Activated naive CD4-positive, alpha-beta T cell treated with anti-CD3 and anti-CD28 coated beads, Interleukin-2, amount 10 ng/mL, durations not matched to agents 7 days and 5 days (primary cell): ENCODE results near the gene NCKAP1.

Experiments
- CTCF ChIA-PET: fragments of 350-600 bp; sonication (Branson Sonifier 250); formaldehyde crosslinking; loops from one replicate; lab custom pipeline; 2021; ENCODE audit warnings: antibody characterized with exemption; lab: Charles Lee
- DNase-seq: peaks from one replicate; pipeline ENCODE4 v3.0.0-alpha.2; 2020
- H3K27ac Mint-ChIP-seq: one replicate; pipeline ENCODE4 v1.8.0; 2021; ENCODE audit warnings: mild to moderate bottlenecking, moderate library complexity, mixed read lengths
- H3K27me3 Mint-ChIP-seq: one replicate; pipeline ENCODE4 v1.8.0; 2021; ENCODE audit warnings: mild to moderate bottlenecking, mixed read lengths
- H3K36me3 Mint-ChIP-seq: one replicate; pipeline ENCODE4 v1.8.0; 2021; ENCODE audit warnings: mixed read lengths
- H3K4me1 Mint-ChIP-seq: one replicate; pipeline ENCODE4 v1.8.0; 2021; ENCODE audit warnings: mixed read lengths
- H3K4me3 Mint-ChIP-seq: one replicate; pipeline ENCODE4 v1.8.0; 2021; ENCODE audit warnings: mild to moderate bottlenecking, moderate library complexity, mixed read lengths
- H3K9me3 Mint-ChIP-seq: one replicate; pipeline ENCODE4 v1.8.0; 2021; ENCODE audit warnings: mixed read lengths

NCKAP1 gene

DNA sequence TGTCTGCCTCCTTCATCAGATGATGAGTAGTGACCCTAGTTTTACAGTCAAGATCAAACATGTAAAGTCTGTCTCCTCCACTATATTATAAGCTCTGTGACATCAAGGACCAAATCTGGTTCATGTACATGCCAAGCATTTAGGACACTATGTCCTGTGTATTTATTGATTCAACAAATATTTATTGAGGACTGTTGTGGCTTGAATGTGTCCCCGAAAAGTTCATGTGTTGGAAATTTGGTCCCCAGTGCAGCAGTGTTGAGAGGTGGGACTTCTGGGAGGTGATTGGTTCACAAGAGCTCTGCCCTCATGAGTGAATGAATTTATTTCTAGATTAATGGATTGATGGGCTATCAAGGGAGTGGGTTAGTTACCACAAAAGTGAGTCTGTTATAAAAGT lies 125.2 kb downstream of the NCKAP1 start:
- H3K9me3 Mint-ChIP-seq = no peaks in the 10 kb centered on the region
- H3K36me3 Mint-ChIP-seq = no peaks in the 10 kb centered on the region
- H3K4me3 Mint-ChIP-seq = no peak overlapping the region
- no peaks in the 10 kb centered on the region for H3K4me1 Mint-ChIP-seq
- DNase-seq = no peak
- no peak overlapping the region for H3K27ac Mint-ChIP-seq
- CTCF ChIA-PET = no interaction called here
- H3K27me3 Mint-ChIP-seq = no peaks in the 10 kb centered on the region

DNA sequence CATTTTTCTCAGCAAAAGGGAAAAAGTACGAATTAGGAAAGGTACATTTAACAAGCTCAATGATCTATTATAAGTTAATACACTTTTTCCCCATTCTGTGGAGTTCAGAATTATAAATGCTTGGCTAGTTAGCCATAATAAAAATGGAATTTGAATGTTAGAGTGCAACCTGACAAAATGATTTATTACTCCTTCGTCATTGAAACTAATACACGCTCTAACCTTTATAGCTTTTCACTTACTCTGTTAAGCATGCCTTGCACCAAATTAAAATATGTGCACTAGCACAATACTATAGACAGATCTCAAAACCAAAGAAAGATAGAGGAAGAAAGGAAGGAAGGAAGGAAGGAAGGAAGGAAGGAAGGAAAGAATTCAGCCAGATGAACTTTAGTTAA lies 125.7 kb downstream of the NCKAP1 start:
- H3K4me3 Mint-ChIP-seq = no peak overlapping the region
- CTCF ChIA-PET = interaction anchor here (0.8 kb wide), 2 partner anchors 9 to 67 kb away, joined by 3 read pairs; no protein-coding TSS in a partner anchor
- no peak overlapping the region for H3K27ac Mint-ChIP-seq
- H3K9me3 Mint-ChIP-seq = no peaks in the 10 kb centered on the region
- no peaks in the 10 kb centered on the region for H3K4me1 Mint-ChIP-seq
- no peaks in the 10 kb centered on the region for H3K27me3 Mint-ChIP-seq
- H3K36me3 Mint-ChIP-seq = no peaks in the 10 kb centered on the region
- DNase-seq = no peak

DNA sequence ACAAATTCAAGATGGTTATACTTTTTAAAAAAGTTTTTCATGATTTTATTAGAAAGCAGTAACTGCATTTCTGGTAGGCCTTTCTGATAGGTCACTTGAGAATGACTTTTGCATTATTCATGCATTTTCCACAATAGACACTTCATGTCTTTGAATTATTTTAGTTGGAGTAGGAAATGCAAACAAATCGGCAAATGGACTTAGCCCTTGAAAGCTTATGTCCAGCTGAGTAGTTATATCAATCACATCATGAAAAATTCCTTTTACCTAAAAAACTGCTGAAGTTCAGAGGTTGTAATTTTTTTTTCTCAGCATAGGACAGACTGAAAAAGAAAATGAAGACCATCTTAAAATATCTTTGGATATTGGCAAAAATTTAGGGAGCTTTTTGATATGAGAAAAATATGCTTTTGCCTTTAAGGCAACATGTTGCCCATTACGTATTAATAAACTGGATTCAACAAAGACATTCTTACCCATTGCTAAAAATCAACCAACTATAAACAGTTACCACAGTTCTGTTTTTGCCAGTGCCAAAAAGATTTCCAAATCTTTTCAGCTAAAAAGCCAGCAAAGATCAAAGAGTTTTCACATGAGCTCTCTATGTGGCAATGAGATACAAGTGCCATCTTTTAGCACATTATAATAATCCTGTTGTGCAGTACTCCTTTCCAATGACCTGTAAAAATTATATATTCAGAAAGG lies 126.3 kb downstream of the NCKAP1 start:
- Mint-ChIP-seq H3K27me3 (no peaks in the 10 kb centered on the region), H3K4me1 (no peaks in the 10 kb centered on the region), H3K9me3 (no peaks in the 10 kb centered on the region), H3K4me3 (no peak overlapping the region), H3K27ac (no peak overlapping the region), H3K36me3 (no peaks in the 10 kb centered on the region)
- DNase-seq = no peak
- CTCF ChIA-PET = interaction anchor here (0.8 kb wide), 2 partner anchors 8 to 67 kb away, joined by 3 read pairs; no protein-coding TSS in a partner anchor

DNA sequence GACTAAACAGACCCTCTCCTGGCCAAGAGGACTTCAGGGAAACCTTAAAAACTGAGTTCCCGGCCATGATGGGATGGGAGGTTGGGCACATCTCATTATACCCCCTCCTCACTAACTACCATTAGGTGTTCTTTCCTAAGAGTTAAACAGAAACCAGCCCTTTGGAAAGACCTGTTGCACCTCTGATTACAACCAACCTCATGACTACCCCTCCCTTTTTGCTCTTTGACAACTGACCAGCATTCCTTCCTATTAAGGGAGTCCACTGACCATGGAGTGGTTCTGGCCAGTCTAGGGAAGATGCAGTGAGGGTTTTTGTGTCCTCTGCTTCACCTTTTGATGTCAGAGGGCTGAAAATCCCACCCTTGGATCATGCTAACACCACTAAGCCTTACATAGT lies 127.3 kb downstream of the NCKAP1 start:
- Mint-ChIP-seq H3K36me3 (no peaks in the 10 kb centered on the region), H3K4me3 (no peak overlapping the region), H3K27ac (no peak overlapping the region), H3K4me1 (no peaks in the 10 kb centered on the region), H3K9me3 (no peaks in the 10 kb centered on the region), H3K27me3 (no peaks in the 10 kb centered on the region)
- DNase-seq = no peak
- CTCF ChIA-PET = no interaction called here

DNA sequence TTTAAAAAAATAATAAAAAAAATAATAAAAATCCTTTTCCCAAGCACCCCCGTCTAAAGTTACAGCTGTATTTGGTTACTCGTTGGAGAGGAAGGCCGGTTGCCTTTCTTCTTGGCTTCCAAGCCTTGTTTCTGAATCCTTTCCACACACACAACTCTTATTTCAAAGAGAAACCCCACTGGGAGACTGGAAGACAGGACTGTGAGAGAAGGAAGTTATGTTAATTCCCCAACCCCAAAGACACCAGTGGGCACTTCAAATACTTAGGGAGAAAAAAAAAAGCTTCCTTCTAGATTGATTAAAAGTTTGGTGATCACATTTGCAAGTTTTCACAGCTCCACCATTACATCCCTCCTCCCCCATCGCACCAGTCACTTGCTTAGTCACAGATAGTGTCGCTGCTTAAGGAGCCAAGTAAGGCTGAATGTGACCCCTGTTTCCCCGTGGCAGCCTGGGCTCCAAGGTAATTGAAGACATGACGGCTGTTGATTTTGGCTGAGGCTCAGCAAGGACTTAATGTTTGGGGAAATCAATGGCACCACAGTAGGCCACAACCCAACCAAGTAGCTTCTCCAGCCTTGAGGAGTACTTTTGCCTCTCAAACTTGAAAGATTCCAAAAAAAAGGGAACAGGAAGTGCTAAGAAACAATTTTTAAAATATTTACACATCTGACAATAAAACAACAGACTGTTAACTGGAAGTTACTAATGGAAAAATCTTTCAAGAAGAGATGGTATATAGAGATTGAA lies 131.0 kb downstream of the NCKAP1 start:
- CTCF ChIA-PET = no interaction called here
- no peaks in the 10 kb centered on the region for H3K4me1 Mint-ChIP-seq
- H3K36me3 Mint-ChIP-seq = no peaks in the 10 kb centered on the region
- no peak for DNase-seq
- H3K27ac Mint-ChIP-seq = no peak overlapping the region
- no peaks in the 10 kb centered on the region for H3K27me3 Mint-ChIP-seq
- H3K4me3 Mint-ChIP-seq = no peak overlapping the region
- H3K9me3 Mint-ChIP-seq = no peaks in the 10 kb centered on the region

DNA sequence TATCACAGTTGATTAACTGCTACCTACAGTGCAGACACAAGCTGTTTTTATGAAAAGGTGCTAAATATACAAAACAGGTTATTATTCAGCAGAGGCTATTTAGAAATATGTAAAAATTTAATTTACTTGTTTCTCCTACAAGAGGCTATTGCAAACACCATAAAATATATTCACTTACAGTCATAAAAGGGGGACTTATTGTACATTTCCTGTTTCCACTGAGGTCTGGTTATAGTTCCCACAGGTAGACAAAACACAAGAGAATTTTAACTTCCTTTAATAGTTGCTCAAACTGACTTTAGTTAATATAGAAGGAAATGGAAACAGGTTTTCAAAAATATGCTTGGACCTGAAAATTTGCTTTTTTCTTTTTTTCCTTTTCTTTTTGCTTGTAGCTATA lies 131.8 kb downstream of the NCKAP1 start:
- no peaks in the 10 kb centered on the region for H3K4me1 Mint-ChIP-seq
- DNase-seq = no peak

DNA sequence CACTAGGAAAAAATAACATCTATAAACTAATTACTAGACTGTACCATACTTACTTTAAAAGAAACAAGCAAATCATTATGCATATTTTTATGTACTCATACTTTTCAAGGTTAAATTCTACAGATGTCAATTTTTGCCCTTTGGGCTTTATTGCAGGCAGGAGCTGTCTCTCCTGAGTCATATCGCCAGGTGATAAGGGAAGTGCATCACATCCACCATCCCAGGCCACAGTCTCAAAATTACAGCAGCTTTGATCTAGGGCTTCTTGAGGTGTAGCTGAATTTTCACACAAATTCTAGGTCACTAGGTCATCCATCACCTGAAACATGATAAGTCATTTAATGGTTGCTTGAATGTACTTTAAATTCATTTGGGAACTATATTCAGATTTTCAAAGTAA lies 133.4 kb downstream of the NCKAP1 start:
- Mint-ChIP-seq H3K36me3 (no peaks in the 10 kb centered on the region), H3K27ac (no peak overlapping the region), H3K4me3 (no peak overlapping the region), H3K9me3 (no peaks in the 10 kb centered on the region), H3K4me1 (peaks cover under 1% of the 10 kb centered on the region), H3K27me3 (peaks cover 5% of the 10 kb centered on the region)
- CTCF ChIA-PET = no interaction called here
- DNase-seq = no peak

More for the DNA sequence above, 131.8 kb downstream of the NCKAP1 start:
- Mint-ChIP-seq H3K36me3 (no peaks in the 10 kb centered on the region), H3K4me3 (no peak overlapping the region), H3K27ac (no peak overlapping the region), H3K9me3 (no peaks in the 10 kb centered on the region), H3K27me3 (peaks cover 5% of the 10 kb centered on the region)
- CTCF ChIA-PET = no interaction called here

DNA sequence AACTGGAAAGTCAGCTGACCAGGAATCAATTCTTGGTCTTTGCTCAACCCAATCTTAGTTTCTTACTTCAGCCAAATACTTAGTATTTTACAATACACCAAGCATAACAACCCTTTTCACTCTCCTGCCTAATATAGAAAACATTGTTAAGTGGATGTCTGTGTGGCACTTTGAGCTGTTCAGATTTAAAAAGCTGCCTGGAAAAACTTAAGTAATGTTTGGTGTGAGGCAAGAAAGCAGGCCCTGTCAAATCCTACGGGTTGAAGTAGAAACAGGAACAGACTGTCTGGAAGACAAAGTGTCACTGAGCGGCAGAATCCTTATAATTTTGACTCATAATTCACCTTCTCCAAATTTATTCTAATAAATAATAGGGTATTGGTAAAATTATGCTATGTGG lies 134.7 kb downstream of the NCKAP1 start:
- H3K27me3 Mint-ChIP-seq = peaks cover 5% of the 10 kb centered on the region
- no peaks in the 10 kb centered on the region for H3K9me3 Mint-ChIP-seq
- no peak for DNase-seq
- CTCF ChIA-PET = interaction anchor here (0.8 kb wide), 1 partner anchor 9 kb away, joined by 3 read pairs; no protein-coding TSS in a partner anchor
- H3K27ac Mint-ChIP-seq = no peak overlapping the region
- no peaks in the 10 kb centered on the region for H3K36me3 Mint-ChIP-seq
- H3K4me1 Mint-ChIP-seq = peaks cover 10% of the 10 kb centered on the region
- no peak overlapping the region for H3K4me3 Mint-ChIP-seq

DNA sequence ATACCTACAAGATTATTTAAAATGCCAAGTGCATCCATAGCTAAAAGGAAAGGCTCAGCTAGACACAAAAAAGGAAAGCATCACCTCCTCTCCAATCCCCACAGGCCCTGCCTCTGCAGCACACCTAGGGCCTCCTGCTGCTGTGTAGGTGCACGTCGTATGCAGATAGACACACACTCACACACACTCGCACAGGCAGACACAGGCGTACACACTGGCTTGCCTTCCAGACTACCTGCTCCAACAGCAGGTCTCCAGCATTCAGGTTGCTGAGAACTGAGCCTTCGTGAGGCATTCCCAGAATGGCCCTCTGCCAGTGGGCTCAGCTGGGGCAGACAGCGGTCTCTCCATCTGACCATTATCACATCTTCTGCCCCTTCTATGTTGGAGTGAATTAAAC lies 136.5 kb downstream of the NCKAP1 start:
- DNase-seq = no peak
- peaks cover 5% of the 10 kb centered on the region for H3K27me3 Mint-ChIP-seq
- H3K27ac Mint-ChIP-seq = no peak overlapping the region
- no peaks in the 10 kb centered on the region for H3K9me3 Mint-ChIP-seq
- H3K36me3 Mint-ChIP-seq = no peaks in the 10 kb centered on the region
- peaks cover 10% of the 10 kb centered on the region for H3K4me1 Mint-ChIP-seq
- CTCF ChIA-PET = no interaction called here
- no peak overlapping the region for H3K4me3 Mint-ChIP-seq

DNA sequence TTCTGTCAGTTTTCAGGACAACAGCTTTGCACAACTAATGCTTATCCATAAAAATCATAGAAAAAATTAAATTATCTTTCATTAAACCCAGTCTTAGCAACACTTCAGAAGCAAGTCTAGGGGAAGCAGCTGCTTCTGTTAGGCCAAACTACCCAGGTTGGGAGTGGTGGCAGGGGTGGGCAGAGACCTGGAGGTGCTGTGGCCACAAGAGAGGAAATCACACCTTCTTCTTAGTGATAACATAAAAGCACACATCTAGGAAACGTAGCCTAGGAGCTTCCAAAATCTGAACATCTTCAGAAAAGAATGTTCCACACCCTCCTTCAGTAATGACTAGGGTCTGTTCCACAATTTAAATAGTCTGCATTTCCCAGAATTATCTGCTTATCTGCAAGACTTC lies 139.5 kb downstream of the NCKAP1 start:
- Mint-ChIP-seq H3K9me3 (no peaks in the 10 kb centered on the region), H3K36me3 (no peaks in the 10 kb centered on the region), H3K27ac (no peak overlapping the region), H3K27me3 (peaks cover 6% of the 10 kb centered on the region), H3K4me1 (peaks cover 10% of the 10 kb centered on the region), H3K4me3 (no peak overlapping the region)
- CTCF ChIA-PET = no interaction called here
- no peak for DNase-seq

DNA sequence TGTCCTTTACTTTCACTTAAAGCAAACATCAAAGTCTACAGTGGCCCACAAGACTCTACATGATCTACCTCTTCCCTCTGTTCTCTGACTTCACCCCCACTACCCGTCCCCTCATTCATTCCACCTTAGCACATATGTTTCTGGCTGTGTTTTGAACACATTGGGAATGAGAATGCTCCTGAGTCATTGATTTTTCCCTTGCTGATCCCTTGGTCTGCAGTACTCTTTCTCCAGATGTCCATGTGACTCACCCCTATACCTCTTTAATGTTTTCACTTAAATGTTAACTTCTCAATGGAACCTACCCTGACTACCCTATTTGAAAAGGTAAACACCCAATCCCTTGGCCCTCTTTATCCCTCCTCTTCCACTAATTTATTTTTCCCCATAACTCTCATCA lies 141.1 kb downstream of the NCKAP1 start:
- Mint-ChIP-seq H3K36me3 (no peaks in the 10 kb centered on the region), H3K27me3 (peaks cover 9% of the 10 kb centered on the region), H3K27ac (no peak overlapping the region), H3K9me3 (no peaks in the 10 kb centered on the region), H3K4me3 (no peak overlapping the region), H3K4me1 (peaks cover 10% of the 10 kb centered on the region)
- DNase-seq = no peak
- CTCF ChIA-PET = no interaction called here

DNA sequence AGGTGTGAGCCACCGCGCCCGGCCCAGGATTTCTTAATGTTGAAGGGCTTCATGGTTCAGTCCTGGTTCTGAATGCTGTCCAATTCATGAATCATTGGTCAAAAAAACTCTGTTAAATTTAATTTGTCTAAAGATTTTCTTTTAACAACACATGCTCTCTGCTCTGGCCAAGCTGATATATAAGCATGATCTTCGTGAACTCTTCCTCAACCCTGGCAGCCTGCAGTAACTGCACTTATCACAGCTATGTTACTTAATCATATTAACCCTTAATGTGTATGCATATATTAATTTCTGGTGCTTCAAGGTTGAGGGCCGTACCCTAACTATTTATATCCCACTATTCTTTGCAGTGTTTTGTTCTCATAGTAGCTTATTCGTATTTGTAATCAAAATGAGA lies 142.5 kb downstream of the NCKAP1 start:
- DNase-seq = no peak
- Mint-ChIP-seq H3K27me3 (peaks cover 4% of the 10 kb centered on the region), H3K27ac (no peak overlapping the region), H3K4me1 (peaks cover 10% of the 10 kb centered on the region), H3K36me3 (no peaks in the 10 kb centered on the region), H3K9me3 (no peaks in the 10 kb centered on the region), H3K4me3 (no peak overlapping the region)
- CTCF ChIA-PET = no interaction called here

DNA sequence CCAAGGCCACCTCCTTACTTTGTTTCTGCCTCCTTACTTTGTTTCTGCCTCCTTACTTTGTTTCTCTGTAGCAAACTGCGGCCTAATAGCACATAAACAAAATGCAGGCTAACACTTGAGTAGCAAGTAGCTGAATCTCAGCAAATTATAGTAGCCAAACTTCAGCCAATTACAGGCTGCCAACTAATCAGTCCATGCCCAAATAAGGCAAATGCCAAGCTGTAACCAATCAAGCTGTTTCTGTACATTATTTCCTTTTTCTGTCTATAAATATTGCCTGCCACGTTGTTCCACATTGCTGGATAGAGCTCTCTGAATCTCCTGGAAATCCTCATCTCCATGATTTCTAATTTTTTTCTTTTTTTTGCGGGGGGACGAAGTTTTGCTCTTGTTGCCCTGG lies 143.1 kb downstream of the NCKAP1 start:
- no peak for DNase-seq
- Mint-ChIP-seq H3K27ac (no peak overlapping the region), H3K27me3 (peaks cover 4% of the 10 kb centered on the region), H3K36me3 (no peaks in the 10 kb centered on the region), H3K4me3 (no peak overlapping the region), H3K4me1 (peaks cover 10% of the 10 kb centered on the region), H3K9me3 (no peaks in the 10 kb centered on the region)
- CTCF ChIA-PET = no interaction called here

DNA sequence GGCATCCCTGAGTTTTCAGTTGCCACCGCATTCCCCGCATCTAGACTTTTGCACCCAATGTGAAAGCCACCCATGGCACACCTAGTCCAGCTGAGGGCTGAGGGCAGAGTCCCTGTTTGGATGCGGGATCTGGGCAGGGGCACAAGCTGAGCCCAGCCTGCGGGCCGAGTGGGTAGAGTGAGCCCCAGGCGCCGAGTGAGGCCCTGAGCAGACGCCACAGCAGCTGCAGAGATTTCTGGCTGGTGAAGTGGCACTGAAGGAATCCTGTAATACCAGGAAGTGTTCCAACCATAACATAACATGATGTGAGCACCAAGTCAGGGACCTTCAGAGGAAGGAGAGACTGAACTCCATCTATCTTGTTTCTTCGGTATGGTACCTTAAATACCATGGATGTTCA lies 144.1 kb downstream of the NCKAP1 start:
- no peaks in the 10 kb centered on the region for H3K9me3 Mint-ChIP-seq
- H3K27me3 Mint-ChIP-seq = peaks cover 4% of the 10 kb centered on the region
- no peak for DNase-seq
- H3K4me3 Mint-ChIP-seq = no peak overlapping the region
- no peak overlapping the region for H3K27ac Mint-ChIP-seq
- H3K4me1 Mint-ChIP-seq = peaks cover 4% of the 10 kb centered on the region
- H3K36me3 Mint-ChIP-seq = no peaks in the 10 kb centered on the region
- CTCF ChIA-PET = no interaction called here

DNA sequence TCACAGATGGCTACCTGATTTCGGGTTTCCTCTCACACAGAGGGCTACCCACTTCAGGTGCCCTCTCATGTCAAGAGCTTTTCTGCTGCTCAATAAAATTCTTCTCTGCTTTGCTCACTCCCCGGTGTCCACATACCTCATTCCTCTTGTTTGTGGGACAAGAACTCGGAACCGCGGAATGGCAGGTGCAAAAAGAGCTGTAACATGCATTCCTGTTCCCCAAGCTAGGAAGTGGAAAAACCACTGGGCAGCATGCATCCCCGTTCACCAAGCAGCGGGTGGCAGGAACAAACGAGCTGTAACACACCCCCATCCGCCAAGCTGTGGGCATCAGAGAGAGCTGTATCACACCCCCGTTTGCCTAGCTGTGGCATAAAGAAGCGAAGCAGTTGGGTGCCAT lies 144.6 kb downstream of the NCKAP1 start:
- no peak overlapping the region for H3K27ac Mint-ChIP-seq
- no peaks in the 10 kb centered on the region for H3K9me3 Mint-ChIP-seq
- H3K27me3 Mint-ChIP-seq = peaks cover 4% of the 10 kb centered on the region
- CTCF ChIA-PET = no interaction called here
- peaks cover under 1% of the 10 kb centered on the region for H3K4me1 Mint-ChIP-seq
- no peaks in the 10 kb centered on the region for H3K36me3 Mint-ChIP-seq
- DNase-seq = no peak
- no peak overlapping the region for H3K4me3 Mint-ChIP-seq
